Nephron (organoid): ENCODE results near the gene P2RX4.

ENCODE experiments used
- H3K27ac Mint-ChIP-seq, 3 experiments: 2 replicates each; pipeline ENCODE4 v1.8.0; 2020; ENCODE audit warnings: mixed read lengths in 3 of 3, mild to moderate bottlenecking in 2 of 3, moderate library complexity in 1 of 3
- H3K27me3 Mint-ChIP-seq: 2 replicates; pipeline ENCODE4 v1.8.0; 2021; ENCODE audit warnings: low read depth, mild to moderate bottlenecking, moderate library complexity, mixed read lengths
- H3K36me3 Mint-ChIP-seq: 2 replicates; pipeline ENCODE4 v1.8.0; 2020; ENCODE audit warnings: low read depth, mixed read lengths
- H3K4me1 Mint-ChIP-seq: 2 replicates; pipeline ENCODE4 v1.8.0; 2020; ENCODE audit warnings: mixed read lengths
- H3K4me3 Mint-ChIP-seq, 3 experiments: 2 replicates each; pipeline ENCODE4 v1.8.0; 2020; ENCODE audit warnings: mild to moderate bottlenecking in 3 of 3, mixed read lengths in 3 of 3, moderate library complexity in 2 of 3
- H3K9me3 Mint-ChIP-seq: 2 replicates; pipeline ENCODE4 v1.8.0; 2020; ENCODE audit warnings: mixed read lengths
- TF ChIP-seq, protein P1 (sequence below), 3 experiments: fragments of 200-600 bp; sonication (generic); IDR thresholded peaks; one replicate each; pipeline ENCODE4 v1.5.0; 2021; ENCODE audit warnings: antibody characterized with exemption in 3 of 3; ENCODE audit not compliant: unreplicated experiment in 3 of 3

The P2RX4 gene

DNA sequence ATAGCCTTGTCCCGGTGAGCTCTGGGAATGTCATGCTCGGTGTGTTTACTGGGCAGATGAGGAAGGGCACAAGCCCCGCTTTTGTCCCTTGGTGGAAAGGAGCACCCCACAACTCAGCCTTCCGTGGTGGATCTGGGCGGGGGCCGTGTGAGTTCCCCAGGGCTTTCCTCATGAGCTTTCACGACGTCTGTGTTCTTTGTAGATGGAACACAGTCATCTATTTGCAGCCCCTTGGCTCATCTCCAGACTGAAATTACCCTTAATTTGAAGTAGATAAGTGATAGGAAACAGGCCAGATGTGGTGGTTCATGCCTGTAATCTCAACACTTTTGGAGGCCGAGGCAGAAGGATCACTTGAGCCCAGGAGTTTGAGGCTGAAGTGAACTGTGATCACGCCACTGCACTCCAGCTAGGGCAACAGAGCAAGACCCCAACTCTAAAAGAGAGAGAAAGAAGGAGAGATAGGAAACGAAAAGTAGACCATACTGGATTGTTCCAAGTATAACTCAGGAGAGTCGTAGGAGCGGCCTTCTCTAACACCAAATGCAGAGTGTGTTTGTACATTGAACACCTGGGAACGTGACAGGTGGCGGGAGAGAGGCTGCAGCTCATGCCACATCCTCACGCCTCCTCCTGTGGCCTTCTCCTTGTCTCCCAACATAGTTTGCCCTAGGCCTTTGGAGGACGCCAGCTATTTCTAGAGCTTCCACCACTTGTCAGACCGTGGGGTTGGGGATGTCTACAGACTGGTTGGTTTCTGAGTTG lies 8.8 kb downstream of the P2RX4 start:
- Mint-ChIP-seq H3K9me3 (no peaks in the 10 kb centered on the region), H3K27me3 (no peaks in the 10 kb centered on the region), H3K36me3 (peaks cover 9% of the 10 kb centered on the region), H3K27ac (no peak overlapping the region), H3K4me3 (no peak overlapping the region), H3K4me1 (peaks cover 11% of the 10 kb centered on the region)
- TF ChIP-seq, protein P1, sequence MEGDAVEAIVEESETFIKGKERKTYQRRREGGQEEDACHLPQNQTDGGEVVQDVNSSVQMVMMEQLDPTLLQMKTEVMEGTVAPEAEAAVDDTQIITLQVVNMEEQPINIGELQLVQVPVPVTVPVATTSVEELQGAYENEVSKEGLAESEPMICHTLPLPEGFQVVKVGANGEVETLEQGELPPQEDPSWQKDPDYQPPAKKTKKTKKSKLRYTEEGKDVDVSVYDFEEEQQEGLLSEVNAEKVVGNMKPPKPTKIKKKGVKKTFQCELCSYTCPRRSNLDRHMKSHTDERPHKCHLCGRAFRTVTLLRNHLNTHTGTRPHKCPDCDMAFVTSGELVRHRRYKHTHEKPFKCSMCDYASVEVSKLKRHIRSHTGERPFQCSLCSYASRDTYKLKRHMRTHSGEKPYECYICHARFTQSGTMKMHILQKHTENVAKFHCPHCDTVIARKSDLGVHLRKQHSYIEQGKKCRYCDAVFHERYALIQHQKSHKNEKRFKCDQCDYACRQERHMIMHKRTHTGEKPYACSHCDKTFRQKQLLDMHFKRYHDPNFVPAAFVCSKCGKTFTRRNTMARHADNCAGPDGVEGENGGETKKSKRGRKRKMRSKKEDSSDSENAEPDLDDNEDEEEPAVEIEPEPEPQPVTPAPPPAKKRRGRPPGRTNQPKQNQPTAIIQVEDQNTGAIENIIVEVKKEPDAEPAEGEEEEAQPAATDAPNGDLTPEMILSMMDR (IDR thresholded peaks at IDR 0.05; ENCODE audit: unreplicated experiment in 3 of 3) = no peak

DNA sequence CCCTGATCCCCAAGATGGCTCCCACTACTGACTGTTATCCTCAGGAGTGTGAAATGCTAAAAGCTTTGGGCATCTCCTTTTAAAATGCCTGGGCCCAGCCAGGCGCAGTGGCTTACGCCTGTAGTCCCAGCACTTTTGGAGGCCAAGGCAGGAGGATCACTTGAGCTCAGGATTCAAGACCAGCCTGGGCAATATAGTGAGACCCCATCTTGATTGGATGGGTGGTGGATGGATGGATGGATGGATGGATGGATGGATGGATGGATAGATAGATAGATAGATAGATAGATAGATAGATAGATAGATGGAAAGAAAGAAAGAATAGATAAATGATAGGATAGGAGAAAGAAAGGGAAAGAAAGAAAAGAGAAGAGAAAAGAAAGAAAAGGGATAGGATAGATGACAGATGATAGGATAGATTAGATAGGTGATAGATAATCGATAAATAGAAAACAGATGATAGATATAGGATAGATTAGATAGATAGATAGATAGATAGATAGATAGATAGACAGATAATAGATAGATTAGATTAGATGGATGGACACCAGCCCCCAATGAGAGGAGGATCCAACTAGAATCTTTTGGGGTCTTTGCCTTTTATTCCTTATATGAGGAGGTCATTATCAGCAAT lies 9.5 kb downstream of the P2RX4 start:
- H3K27ac Mint-ChIP-seq = no peak overlapping the region
- TF ChIP-seq, protein P1 (IDR thresholded peaks at IDR 0.05; ENCODE audit: unreplicated experiment in 3 of 3) = no peak
- peaks cover 7% of the 10 kb centered on the region for H3K4me1 Mint-ChIP-seq
- no peaks in the 10 kb centered on the region for H3K27me3 Mint-ChIP-seq
- H3K9me3 Mint-ChIP-seq = no peaks in the 10 kb centered on the region
- no peak overlapping the region for H3K4me3 Mint-ChIP-seq
- H3K36me3 Mint-ChIP-seq = peaks cover 8% of the 10 kb centered on the region

DNA sequence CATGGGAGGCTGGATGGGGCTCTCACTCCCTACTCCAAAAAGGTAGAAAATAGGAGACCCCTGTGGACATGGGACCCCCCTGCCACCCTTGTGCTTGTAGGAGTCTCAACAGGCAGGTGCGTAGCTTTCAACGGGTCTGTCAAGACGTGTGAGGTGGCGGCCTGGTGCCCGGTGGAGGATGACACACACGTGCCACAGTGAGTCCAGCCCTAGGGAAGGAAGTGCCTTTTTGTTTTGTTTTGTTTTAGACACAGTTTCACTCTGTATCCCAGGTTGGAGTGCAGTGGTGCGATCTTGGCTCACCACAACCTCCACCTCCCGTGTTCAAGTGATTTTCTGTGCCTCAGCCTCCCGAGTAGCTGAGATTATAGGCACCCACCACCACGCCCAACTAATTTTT lies 12.9 kb downstream of the P2RX4 start:
- H3K36me3 Mint-ChIP-seq = peaks cover 10% of the 10 kb centered on the region
- no peaks in the 10 kb centered on the region for H3K4me1 Mint-ChIP-seq
- TF ChIP-seq, protein P1 (IDR thresholded peaks at IDR 0.05; ENCODE audit: unreplicated experiment in 3 of 3) = no peak
- no peaks in the 10 kb centered on the region for H3K27me3 Mint-ChIP-seq
- no peak overlapping the region for H3K4me3 Mint-ChIP-seq
- no peak overlapping the region for H3K27ac Mint-ChIP-seq
- H3K9me3 Mint-ChIP-seq = no peaks in the 10 kb centered on the region

DNA sequence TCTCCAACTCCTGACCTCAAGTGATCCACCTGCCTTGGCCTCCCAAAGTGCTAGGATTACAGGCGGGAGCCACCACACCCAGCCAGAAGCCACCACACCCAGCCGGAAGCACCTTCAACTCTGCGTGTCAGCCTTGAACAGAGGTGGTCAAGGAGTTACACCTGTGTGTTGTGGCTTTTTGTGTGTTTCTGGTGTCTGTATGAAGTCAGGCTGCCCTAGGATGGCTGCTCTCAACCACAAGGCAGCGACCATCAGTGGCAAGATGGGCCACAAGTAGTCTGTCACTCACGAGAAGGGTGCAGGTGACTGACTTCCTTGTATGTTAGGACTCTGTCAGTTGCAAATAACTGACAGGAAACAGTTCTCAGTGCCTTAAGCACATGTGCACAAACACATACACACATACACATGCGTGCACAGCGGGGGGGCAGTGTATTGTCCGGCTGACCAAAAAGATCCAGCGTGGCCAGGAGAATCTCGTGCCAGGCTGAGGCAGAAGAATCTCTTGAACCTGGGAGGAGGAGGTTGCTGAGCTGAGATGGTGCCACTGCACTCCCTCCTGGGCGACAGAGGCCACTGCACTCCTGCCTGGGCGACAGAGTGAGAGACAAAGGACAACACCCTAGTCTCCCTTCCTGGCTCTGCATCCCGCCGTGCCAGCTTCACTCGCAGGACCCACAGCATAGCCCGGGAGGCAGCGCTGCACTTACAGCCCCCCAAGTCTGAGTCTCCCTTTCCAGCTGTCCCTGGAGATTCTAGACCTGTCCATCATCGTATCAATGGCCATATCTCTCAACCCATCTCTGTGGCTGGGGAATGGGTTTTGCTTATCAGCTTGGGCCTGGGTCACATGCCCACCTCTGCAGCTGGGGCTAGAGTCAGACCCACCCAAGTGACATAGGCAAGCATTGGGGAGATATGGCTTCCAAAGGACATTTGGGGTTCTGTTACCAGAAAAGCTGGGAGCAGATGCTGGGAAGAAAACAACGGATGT lies 13.7 kb downstream of the P2RX4 start:
- no peaks in the 10 kb centered on the region for H3K9me3 Mint-ChIP-seq
- no peak overlapping the region for H3K27ac Mint-ChIP-seq
- TF ChIP-seq, protein P1 (IDR thresholded peaks at IDR 0.05; ENCODE audit: unreplicated experiment in 3 of 3) = no peak
- peaks cover 9% of the 10 kb centered on the region for H3K36me3 Mint-ChIP-seq
- H3K27me3 Mint-ChIP-seq = no peaks in the 10 kb centered on the region
- H3K4me3 Mint-ChIP-seq = no peak overlapping the region
- H3K4me1 Mint-ChIP-seq = no peaks in the 10 kb centered on the region

DNA sequence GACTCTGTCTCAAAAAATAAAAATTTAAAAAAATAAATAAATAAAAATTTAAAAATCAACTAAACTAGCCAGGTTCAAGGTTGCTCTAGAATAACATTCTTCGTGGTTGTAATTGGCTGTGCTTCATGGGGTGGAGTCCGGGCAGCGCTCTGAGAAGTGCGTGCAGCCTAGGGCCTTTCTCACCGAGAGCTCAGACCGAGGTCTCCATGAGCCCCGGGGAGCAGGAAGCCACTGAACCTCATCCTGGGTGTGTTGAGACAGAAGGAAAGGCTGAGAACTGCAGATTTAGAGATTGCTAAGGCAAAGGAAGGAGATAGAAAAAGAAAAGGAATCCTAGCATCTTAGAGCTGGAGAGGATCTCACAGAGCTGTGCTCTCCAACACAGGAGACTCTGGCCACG lies 14.7 kb downstream of the P2RX4 start:
- TF ChIP-seq, protein P1 (IDR thresholded peaks at IDR 0.05; ENCODE audit: unreplicated experiment in 3 of 3) = no peak
- Mint-ChIP-seq H3K27ac (no peak overlapping the region), H3K27me3 (no peaks in the 10 kb centered on the region), H3K36me3 (peaks cover 6% of the 10 kb centered on the region), H3K4me1 (no peaks in the 10 kb centered on the region), H3K4me3 (no peak overlapping the region), H3K9me3 (no peaks in the 10 kb centered on the region)
